ENCODE measurements around the gene MINDY3. TPM values are rescaled to one million over a fixed set of nuclear protein-coding genes. Genes with fewer than 3 reads are reported as not detected.
"Not testable (repeated sequence)": the region's sequence is repeated elsewhere in the genome, so short reads cannot be mapped to it uniquely, and the experiment has no call there.

The MINDY3 gene
- total and polyA plus RNA-seq, 2 donors (not counting 1 experiment from before 2014, with no cell fraction given) = 11.6 to 29.3 TPM

DNA sequence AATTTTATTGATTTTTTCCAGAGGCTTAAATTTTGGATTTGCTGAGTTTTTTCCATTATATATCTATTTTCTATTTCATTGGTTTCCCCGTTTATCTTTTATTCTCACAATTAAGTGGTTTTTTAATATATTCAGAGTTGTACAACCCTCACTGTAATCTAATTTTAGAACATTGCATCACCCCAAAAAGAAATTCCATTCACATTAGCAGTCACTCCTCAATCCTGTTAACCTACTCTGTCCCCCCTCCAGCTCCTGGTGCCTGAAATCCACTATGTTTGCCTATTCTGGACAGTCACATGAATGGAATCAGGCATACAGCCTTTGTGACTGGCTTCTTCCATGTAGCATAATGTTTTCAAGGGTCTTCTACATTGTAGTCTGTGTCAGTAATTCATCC is 84.8 kb downstream of the MINDY3 start:
- no peak overlapping the region for H3K27ac Mint-ChIP-seq

GRCh38 chr10:15774534-15774933 is 85.8 kb downstream of the MINDY3 start:
- H3K4me1 Mint-ChIP-seq; H3K9me3 ChIP-seq (ENCODE audit: control extremely low read depth in 1 of 3, control insufficient read depth in 2 of 3, insufficient read depth in 1 of 3, low read length in 2 of 3); H3K27me3 ChIP-seq (replicated peaks in 1 of 4; ENCODE audit: control extremely low read depth in 1 of 4, control insufficient read depth in 3 of 4, insufficient read depth in 4 of 4, low read length in 3 of 4); H3K27ac ChIP-seq (ENCODE audit: low read length in 2 of 2); POLR2A ChIA-PET; H3K4me3 Mint-ChIP-seq; H3K9ac ChIP-seq (ENCODE audit: low read length); H3K4me2 ChIP-seq (replicated peaks; ENCODE audit: low read depth, low read length, poor library complexity, severe bottlenecking); H3K27me3 Mint-ChIP-seq; DNase-seq; CTCF ChIA-PET; H3K4me1 ChIP-seq (ENCODE audit: control insufficient read depth in 2 of 2, insufficient read depth in 2 of 2, low read length in 2 of 2); H2AFZ ChIP-seq (ENCODE audit: insufficient read depth, low read depth, low read length, poor library complexity, severe bottlenecking); intact Hi-C loops (cut with micrococcal nuclease); H3K79me2 ChIP-seq (ENCODE audit: control insufficient read depth, insufficient read depth, low read length); H3K27ac Mint-ChIP-seq; H3K4me3 ChIP-seq (ENCODE audit: control extremely low read depth in 1 of 5, extremely low read depth in 1 of 5, insufficient read depth in 1 of 5, low read depth in 2 of 5, low read length in 4 of 5); H4K20me1 ChIP-seq (ENCODE audit: control insufficient read depth, insufficient read depth, low read length, poor library complexity, severe bottlenecking); ATAC-seq (ENCODE audit: low read depth): not testable (repeated sequence)
- H3K36me3 ChIP-seq (replicated peaks in 1 of 2; ENCODE audit: control extremely low read depth in 1 of 2, control insufficient read depth in 1 of 2, extremely low read depth in 1 of 2, insufficient read depth in 2 of 2, low read length in 1 of 2) = peaks cover 3 to 23% of the 10 kb centered on the region in 2 experiments
- WGBS (ENCODE audit: insufficient coverage) = 100% methylated on average over 1 of the region's 4 CpGs
- peaks cover 11% of the 10 kb centered on the region for H3K9me3 Mint-ChIP-seq (ENCODE audit: insufficient read depth)

More for the DNA sequence above, 84.8 kb downstream of the MINDY3 start:
- Histone ChIP-seq H3K79me2 (ENCODE audit: control insufficient read depth, insufficient read depth, low read length) (no peaks in the 10 kb centered on the region), H3K4me3 (ENCODE audit: control extremely low read depth in 1 of 5, extremely low read depth in 1 of 5, insufficient read depth in 1 of 5, low read depth in 2 of 5, low read length in 4 of 5) (no peak overlapping the region), H2AFZ (ENCODE audit: insufficient read depth, low read depth, low read length, poor library complexity, severe bottlenecking) (no peak overlapping the region), H3K4me2 (replicated peaks; ENCODE audit: low read depth, low read length, poor library complexity, severe bottlenecking) (no peak overlapping the region), H3K27me3 (replicated peaks in 1 of 4; ENCODE audit: control extremely low read depth in 1 of 4, control insufficient read depth in 3 of 4, insufficient read depth in 4 of 4, low read length in 3 of 4) (no peaks in the 10 kb centered on the region), H3K9ac (ENCODE audit: low read length) (no peak overlapping the region), H4K20me1 (ENCODE audit: control insufficient read depth, insufficient read depth, low read length, poor library complexity, severe bottlenecking) (no peaks in the 10 kb centered on the region), H3K27ac (ENCODE audit: low read length in 2 of 2) (no peak overlapping the region), H3K36me3 (replicated peaks in 1 of 2; ENCODE audit: control extremely low read depth in 1 of 2, control insufficient read depth in 1 of 2, extremely low read depth in 1 of 2, insufficient read depth in 2 of 2, low read length in 1 of 2) (peaks cover 3 to 31% of the 10 kb centered on the region in 2 experiments), H3K4me1 (ENCODE audit: control insufficient read depth in 2 of 2, insufficient read depth in 2 of 2, low read length in 2 of 2) (no peaks in the 10 kb centered on the region), H3K9me3 (ENCODE audit: control extremely low read depth in 1 of 3, control insufficient read depth in 2 of 3, insufficient read depth in 1 of 3, low read length in 2 of 3) (no peaks in the 10 kb centered on the region)
- ATAC-seq (ENCODE audit: low read depth) = no peak
- no peaks in the 10 kb centered on the region for H3K27me3 Mint-ChIP-seq
- DNase-seq = no peak
- intact Hi-C loops (cut with micrococcal nuclease) = no loop called here
- ChIA-PET POLR2A (no interaction called here), CTCF (no interaction called here)
- no peak overlapping the region for H3K4me3 Mint-ChIP-seq
- TF ChIP-seq EZH2 (IDR thresholded peaks at IDR 0.05; ENCODE audit: borderline replicate concordance, insufficient read depth, low read depth, low read length, poor library complexity, severe bottlenecking) (no peak), CTCF (IDR thresholded peaks at IDR 0.05) (no peak)
- H3K9me3 Mint-ChIP-seq (ENCODE audit: insufficient read depth) = peaks cover 11% of the 10 kb centered on the region
- WGBS (ENCODE audit: insufficient coverage) = no CpG with 5 or more reads among the region's 1 CpG
- no peaks in the 10 kb centered on the region for H3K4me1 Mint-ChIP-seq
